CD4-positive, alpha-beta T cell treated with Interferon gamma for 1 hour (primary cell): ENCODE results near the gene STAC.
"Not testable (repeated sequence)": the region's sequence is repeated elsewhere in the genome, so short reads cannot be mapped to it uniquely, and the experiment has no call there.

Experiments used
- DNase-seq: peaks from one replicate; pipeline ENCODE4 v3.0.0-alpha.2; 2020

The STAC gene

DNA sequence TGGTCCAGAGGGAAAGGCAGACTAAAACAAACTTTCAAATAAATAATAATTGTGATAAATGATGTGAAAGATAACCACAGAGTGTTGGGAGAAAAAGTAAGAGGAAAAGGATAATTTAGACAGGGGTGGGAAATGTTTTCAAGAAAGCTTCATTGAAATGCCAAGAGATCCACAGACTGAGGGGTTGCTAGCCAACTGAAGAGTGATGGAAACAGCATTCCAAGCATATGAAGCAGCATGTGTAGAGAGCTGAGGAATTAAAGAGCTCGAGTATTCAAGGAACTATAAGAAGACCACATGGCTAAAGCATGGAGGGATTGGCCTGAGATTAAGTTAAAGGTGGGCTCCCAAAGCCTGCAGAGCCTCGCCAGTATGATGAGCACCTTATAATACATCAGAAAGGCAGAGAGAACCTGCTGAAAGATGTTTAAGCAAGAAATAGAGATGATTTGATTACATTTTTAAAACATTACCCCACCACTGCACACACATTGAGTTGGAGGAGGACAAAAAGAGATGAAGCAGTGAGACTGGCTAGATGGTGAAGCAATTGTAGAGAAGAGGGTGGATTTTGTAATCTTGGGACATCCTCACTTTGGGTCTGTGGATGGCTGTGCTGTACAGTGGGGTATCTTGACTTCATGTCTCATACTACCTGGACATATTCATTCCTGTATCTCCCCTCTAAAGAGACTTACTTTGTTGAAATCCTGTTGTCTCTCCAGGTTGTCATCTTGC, 100.8 kb downstream of the STAC start:
- DNase-seq: no peak

DNA sequence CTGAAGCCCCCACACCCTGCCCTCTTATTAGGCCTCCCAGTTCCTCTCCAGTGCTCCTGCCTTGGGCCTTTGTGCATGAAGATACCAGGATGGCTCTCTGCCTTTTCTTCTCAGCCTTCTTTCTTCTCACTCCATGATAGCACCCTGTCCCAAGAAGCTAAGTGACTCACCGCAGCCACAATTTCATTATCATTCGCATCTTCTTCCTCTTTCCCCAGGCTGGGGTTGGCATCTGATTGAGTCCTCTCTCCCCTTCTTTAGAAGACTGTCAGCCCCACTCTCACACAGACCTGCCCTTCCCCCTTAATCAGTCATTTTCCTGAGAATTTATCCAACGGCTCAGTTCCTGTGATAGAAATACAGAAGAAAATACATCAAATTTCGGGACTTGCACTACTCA, 102.0 kb downstream of the STAC start:
- DNase-seq: no peak

GRCh38 chr3:36482880-36483279, 102.6 kb downstream of the STAC start:
- DNase-seq: no peak

DNA sequence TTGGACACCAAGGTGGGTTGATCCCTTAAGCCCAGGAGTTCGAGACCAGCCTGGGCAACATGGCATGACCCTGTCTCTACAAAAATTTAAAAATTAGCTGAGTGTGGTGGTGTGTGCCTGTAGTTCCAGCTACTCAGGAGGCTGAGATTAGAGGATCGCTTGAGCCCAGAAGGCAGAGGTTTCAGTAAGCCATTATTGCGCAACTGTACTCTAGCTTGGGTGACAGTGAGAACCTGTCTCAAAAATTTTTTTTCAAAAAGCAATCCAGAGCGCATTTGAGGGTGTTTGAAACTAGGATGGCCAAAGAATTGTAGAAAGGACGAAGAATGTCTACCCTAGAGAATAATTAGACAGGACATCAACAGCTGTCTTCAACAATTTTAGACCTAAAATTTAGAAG, 103.4 kb downstream of the STAC start:
- DNase-seq: no peak

- DNase-seq: no peak
Measured at GRCh38 chr3:36484386-36484785, 104.1 kb downstream of the STAC start.

- DNase-seq: no peak
Measured at GRCh38 chr3:36486009-36486795, 105.9 kb downstream of the STAC start.

DNA sequence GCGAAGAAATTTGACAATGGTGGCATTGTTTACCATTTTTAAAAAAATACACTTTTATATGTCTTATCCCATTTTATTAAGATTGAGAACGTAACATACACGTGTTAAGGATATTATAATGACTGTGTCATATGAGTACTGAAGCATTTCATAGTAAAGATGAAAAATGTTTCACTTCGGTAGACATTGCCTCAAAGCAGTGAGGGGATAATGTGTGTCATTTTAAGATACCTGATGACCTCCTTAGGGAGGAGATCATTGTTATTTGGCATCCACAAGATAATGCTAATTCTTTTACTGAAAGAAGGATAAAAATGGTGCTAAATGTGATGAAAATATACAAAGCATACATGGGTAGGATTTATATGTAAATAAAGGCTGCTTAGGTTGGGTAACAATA, 107.3 kb downstream of the STAC start:
- DNase-seq: no peak

- DNase-seq: no peak
Measured at GRCh38 chr3:36488077-36488789, 107.9 kb downstream of the STAC start.

DNA sequence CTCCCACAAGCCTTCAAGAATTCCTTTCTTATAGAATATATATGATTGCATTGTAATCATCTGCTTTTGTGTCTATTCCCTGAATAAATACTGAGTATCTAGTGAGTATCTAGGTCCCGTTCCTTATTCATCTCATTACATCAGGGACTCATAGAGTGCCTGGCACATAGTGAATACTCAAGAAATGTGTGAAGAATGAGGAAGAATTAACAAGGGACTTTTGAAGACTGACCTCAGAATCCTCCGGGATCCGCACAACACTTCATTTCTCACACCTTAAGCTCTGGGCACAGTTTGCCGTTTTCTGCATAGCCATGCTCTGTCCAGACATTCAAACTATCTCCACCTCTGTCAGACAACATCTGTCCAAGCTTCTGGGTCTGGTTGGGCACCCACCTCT, 108.8 kb downstream of the STAC start:
- no peak for DNase-seq

GRCh38 chr3:36489679-36490425, 109.5 kb downstream of the STAC start:
- DNase-seq: no peak

GRCh38 chr3:36493051-36493450, 112.7 kb downstream of the STAC start:
- no peak for DNase-seq

DNA sequence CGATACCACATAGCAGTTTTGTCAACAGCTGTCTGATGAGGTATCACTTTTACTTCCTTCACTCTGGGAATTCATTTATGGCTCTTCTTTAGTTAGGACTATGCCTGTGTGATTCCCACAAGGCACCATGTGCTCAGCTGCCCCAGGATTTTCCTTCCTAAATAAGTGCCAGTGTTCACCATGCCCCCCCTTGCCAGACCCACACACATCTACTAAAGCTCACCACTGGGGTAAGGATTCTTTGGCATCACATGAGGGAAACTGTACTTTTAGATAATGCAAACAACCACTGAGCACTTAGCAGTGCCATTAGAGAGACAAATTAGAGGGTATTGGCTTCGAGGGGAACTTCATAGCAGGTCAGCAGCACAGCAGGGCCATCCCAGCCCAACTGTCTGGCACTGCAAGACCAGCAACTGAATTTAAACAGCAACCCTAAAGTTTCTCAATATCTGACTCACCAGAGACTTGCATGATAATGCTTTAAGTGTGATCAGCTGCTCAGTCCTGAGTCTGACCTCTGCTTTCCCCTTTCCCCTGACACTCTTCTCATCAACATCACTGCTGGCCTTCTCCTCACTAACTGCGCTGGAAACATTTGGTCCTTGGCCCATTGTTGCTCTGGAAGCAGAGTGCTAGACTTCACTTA, 114.3 kb downstream of the STAC start:
- peak; percentile 12 for DNase-seq

DNA sequence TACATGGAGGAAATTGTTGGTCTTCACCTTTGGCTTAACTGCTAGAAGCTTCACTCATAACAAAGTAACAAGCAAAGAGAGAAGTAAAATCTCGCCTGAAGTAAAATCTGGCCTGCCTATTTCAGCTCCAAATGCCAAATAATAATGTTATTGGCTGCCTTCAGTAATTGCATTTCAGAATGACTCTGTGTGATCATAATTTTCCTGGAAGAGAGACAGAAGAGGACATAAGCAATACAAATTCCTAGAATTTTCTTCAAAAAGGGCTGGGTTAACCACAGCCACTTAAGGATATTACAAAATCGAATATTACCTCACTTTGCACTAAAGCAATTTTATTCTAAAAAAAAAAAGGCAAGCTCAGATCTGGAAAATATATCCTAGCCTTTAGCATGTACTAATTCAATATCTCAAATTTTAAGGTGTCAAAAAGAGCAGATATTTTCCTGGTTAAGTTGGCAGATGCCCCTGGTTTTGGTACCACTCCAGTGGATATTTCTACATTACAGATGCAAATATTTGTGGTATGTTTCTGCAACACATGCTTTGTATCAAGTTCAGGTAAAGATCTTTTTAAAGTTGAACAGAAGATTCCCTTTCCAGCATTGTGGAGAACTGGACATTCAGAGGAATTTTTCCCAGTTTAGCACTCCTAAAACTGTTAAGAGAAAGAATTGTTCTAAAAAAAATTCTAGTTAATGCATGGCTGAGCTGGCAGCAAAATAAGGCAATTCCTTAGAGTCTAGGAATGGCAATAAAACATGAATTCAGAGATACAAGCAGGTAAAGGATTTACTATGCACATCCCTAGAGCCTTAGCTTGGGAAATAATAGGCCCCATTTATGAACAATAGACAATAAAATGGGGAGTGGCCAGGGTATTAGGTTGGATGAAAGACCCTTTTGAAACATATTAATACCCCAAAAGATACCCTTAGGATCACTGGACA, 116.7 kb downstream of the STAC start:
- no peak for DNase-seq

- DNase-seq: not testable (repeated sequence)
Measured at GRCh38 chr3:36500053-36500452, 119.7 kb downstream of the STAC start.

GRCh38 chr3:36501616-36502015, 121.3 kb downstream of the STAC start:
- no peak for DNase-seq

- no peak for DNase-seq
Measured at GRCh38 chr3:36505393-36505792, 125.1 kb downstream of the STAC start.

- no peak for DNase-seq
Measured at GRCh38 chr3:36511791-36512486, 131.6 kb downstream of the STAC start.

DNA sequence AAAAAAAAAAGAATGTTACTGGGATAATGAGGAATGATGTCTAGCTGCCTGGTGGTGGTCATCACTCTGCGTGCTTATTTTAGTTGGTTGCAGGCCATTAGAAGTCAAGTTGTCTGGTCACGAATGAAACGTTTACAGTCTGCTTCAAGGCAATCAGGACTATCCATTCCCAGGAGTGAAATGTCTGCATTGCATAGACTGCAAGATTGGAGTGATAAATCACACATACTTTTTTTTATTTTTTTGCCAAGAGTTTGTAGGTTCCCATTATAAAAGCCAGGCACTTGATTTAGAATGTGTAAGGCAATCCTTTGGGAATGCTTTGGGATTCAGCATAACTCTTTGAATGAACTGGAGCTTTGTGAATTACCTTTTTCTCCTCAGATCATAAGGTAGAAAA, 132.3 kb downstream of the STAC start:
- DNase-seq: no peak

- DNase-seq: no peak
Measured at GRCh38 chr3:36514171-36514570, 133.9 kb downstream of the STAC start.

- no peak for DNase-seq
Measured at GRCh38 chr3:36519682-36520081, 139.4 kb downstream of the STAC start.
